ENCODE data around the gene DEPDC7. TPM values are rescaled to one million over a fixed set of nuclear protein-coding genes. Genes with fewer than 3 reads are reported as not detected.
A peak's percentile ranks its signal among the peaks of the same experiment; 100 is the strongest.

The DEPDC7 gene
- total and polyA plus RNA-seq, 9 of the 15 experiments (the other 6 are each of a cell fraction or from before 2014, with no cell fraction given), result 5.4 to 19.9 (median 12.0) TPM

GRCh38 chr11:33040862-33041453 lies 25.3 kb downstream of the DEPDC7 start:
- H3K9ac ChIP-seq (ENCODE audit: insufficient read depth in 1 of 2, low read depth in 2 of 2, low read length in 2 of 2), result no peak overlapping the region
- DNase-seq (ENCODE audit: extremely low read depth in 1 of 4, low spot score in 3 of 4) (no peak), ATAC-seq (no peak), FAIRE-seq (no peak)
- no peak overlapping the region for H3K27ac ChIP-seq (ENCODE audit: extremely low read depth, low read depth, low read length)
- H3K9me1 ChIP-seq (ENCODE audit: control insufficient read depth, insufficient read depth, low read length), result no peaks in the 10 kb centered on the region
- CTCF ChIA-PET (ENCODE audit: low intra/inter-chr PET ratio), result interaction anchor here (0.6 kb wide), 1 partner anchor 702 kb away, joined by 5 read pairs; no protein-coding TSS in a partner anchor
- H3K9me3 ChIP-seq (replicated peaks; ENCODE audit: control insufficient read depth, insufficient read depth, low read depth, low read length), result 0 out of 2 replicates have a peak, but pooled peaks cover 2% of the 10 kb centered on the region
- POLR2A ChIA-PET, result interaction anchor here (1.1 to 1.8 kb wide), 2 partner anchors 14 to 23 kb away, joined by 3 to 5 read pairs; no protein-coding TSS in a partner anchor
- no peaks in the 10 kb centered on the region for H3K27me3 ChIP-seq (ENCODE audit: control insufficient read depth in 2 of 2, insufficient read depth in 2 of 2, low read length in 2 of 2)
- H3K79me2 ChIP-seq (ENCODE audit: control insufficient read depth, insufficient read depth, low read length), result no peaks in the 10 kb centered on the region; the same call in 2 of the 3 replicates
- no peak overlapping the region; the same call in 1 of the 2 replicates for H3K4me2 ChIP-seq (ENCODE audit: insufficient read depth, low read length)
- H3K36me3 ChIP-seq (ENCODE audit: control insufficient read depth, insufficient read depth, low read length), result no peaks in the 10 kb centered on the region
- H3K4me3 ChIP-seq, result no peak overlapping the region
- in situ Hi-C loops (cut with MboI) (no loop called here), intact Hi-C loops (cut with micrococcal nuclease) (no loop called here)
- 61% methylated on average over 5 of the region's 5 CpGs for WGBS (ENCODE audit: insufficient coverage, low coverage, missing lambda C conversion rate)
- H4K20me1 ChIP-seq (replicated peaks; ENCODE audit: control insufficient read depth, insufficient read depth, low read length), result no peaks in the 10 kb centered on the region
- BruUV-seq (replicated peaks), result TSS peak; percentile 43
- no peak for TF ChIP-seq ZNF263 (CRISPR knock-in tag; IDR thresholded peaks at IDR 0.05; ENCODE audit: borderline replicate concordance)
- TF ChIP-seq HNRNPLL (IDR thresholded peaks at IDR 0.05; ENCODE audit: low read depth, low read length, poor library complexity, severe bottlenecking), result no peak
- no peak for TF ChIP-seq PRPF4 (IDR thresholded peaks at IDR 0.05; ENCODE audit: insufficient read depth, low read depth, low read length, poor library complexity, severe bottlenecking)
- TF ChIP-seq ZNF507 (tag; conservative IDR thresholded peaks at IDR 0.05), result no peak
- TF ChIP-seq FOXP4 (CRISPR knock-in tag; IDR thresholded peaks at IDR 0.05; ENCODE audit: borderline replicate concordance), result no peak
- TF ChIP-seq PHF20 (IDR thresholded peaks at IDR 0.05; ENCODE audit: partially characterized antibody), result no peak
- no peak for TF ChIP-seq TRIM28 (IDR thresholded peaks at IDR 0.05)
- no peak for TF ChIP-seq RBM15 (IDR thresholded peaks at IDR 0.05; ENCODE audit: insufficient read depth, low read length)
- no peak for TF ChIP-seq NFIX (CRISPR knock-in tag; IDR thresholded peaks at IDR 0.05; ENCODE audit: low read depth)
- no peak for TF ChIP-seq U2AF2 (optimal IDR thresholded peaks at IDR 0.05; ENCODE audit: low read depth, low read length)
- no peak overlapping the region for H2AFZ ChIP-seq (ENCODE audit: low read depth, low read length)
- H3K4me1 ChIP-seq (replicated peaks in 1 of 2; ENCODE audit: control insufficient read depth in 2 of 2, insufficient read depth in 2 of 2, low read length in 2 of 2), result peaks cover 0 to 19% of the 10 kb centered on the region in 2 experiments; a peak in 2 of 5 replicates
